NCI-H82 treated with DMSO at 0.1 percent for 48 hours (cell line): Measurements from ENCODE around the gene DNAJC17.

ENCODE experiments used
- DNase-seq: peaks from one replicate; lab custom pipeline; 2025; ENCODE audit not compliant: unreplicated experiment; lab: John Stamatoyannopoulos, UW

Gene DNAJC17

GRCh38 chr15:40830884-40831283 is 23.6 kb upstream of the DNAJC17 start:
- DNase-seq, result no peak

- no peak for DNase-seq
These were observed 21.8 kb upstream of the DNAJC17 start for GRCh38 chr15:40829115-40829514.

- no peak for DNase-seq
These were observed 21.3 kb upstream of the DNAJC17 start, which contains the start of gene PPP1R14D for GRCh38 chr15:40828447-40829036. Gene PPP1R14D, minus strand, starts transcription at chr15:40828708. Its CDS starts 67 bp downstream, at chr15:40828641.

GRCh38 chr15:40826423-40827075 is 19.3 kb upstream of the DNAJC17 start:
- no peak for DNase-seq

GRCh38 chr15:40825661-40826422 is 18.6 kb upstream of the DNAJC17 start:
- no peak for DNase-seq

- DNase-seq, result no peak
These were observed 16.5 kb upstream of the DNAJC17 start for GRCh38 chr15:40823572-40824343.

- DNase-seq, result no peak
These were observed 13.9 kb upstream of the DNAJC17 start for GRCh38 chr15:40821195-40821594.

GRCh38 chr15:40819048-40819447 is 11.8 kb upstream of the DNAJC17 start:
- DNase-seq, result no peak

GRCh38 chr15:40815042-40815698 is 7.9 kb upstream of the DNAJC17 start:
- peak; percentile 15 for DNase-seq

GRCh38 chr15:40812721-40813425 is 5.6 kb upstream of the DNAJC17 start:
- DNase-seq, result no peak

GRCh38 chr15:40808861-40809450 is 1.7 kb upstream of the DNAJC17 start:
- no peak for DNase-seq

- DNase-seq, result no peak
These were observed 702 bp upstream of the DNAJC17 start for GRCh38 chr15:40807888-40808461.

GRCh38 chr15:40806672-40807027 is 623 bp downstream of the DNAJC17 start:
- DNase-seq, result no peak

GRCh38 chr15:40803688-40804087 is 3.6 kb downstream of the DNAJC17 start:
- DNase-seq, result no peak

GRCh38 chr15:40803076-40803475 is 4.2 kb downstream of the DNAJC17 start:
- DNase-seq, result no peak

GRCh38 chr15:40799523-40799922 is 7.8 kb downstream of the DNAJC17 start:
- no peak for DNase-seq

- no peak for DNase-seq
These were observed 10.8 kb downstream of the DNAJC17 start for GRCh38 chr15:40796512-40796911.

- DNase-seq, result no peak
These were observed 11.2 kb downstream of the DNAJC17 start for GRCh38 chr15:40796041-40796440.

GRCh38 chr15:40793216-40793989 is 13.9 kb downstream of the DNAJC17 start:
- DNase-seq, result no peak
